G401.6 (cell line): ENCODE measurements around the gene OR4D2.

Source experiments
- FAIRE-seq: peaks from 2 replicates; lab custom pipeline; 2012; peaks lifted over from hg19 to GRCh38; lab: Jason Lieb, UNC

The OR4D2 gene

GRCh38 chr17:58174871-58175270 lies 8.1 kb downstream of the OR4D2 start:
- no peak for FAIRE-seq

- FAIRE-seq = no peak
Measured at GRCh38 chr17:58176200-58176599, 9.4 kb downstream of the OR4D2 start.

- no peak for FAIRE-seq
Measured at GRCh38 chr17:58181796-58182195, 15.0 kb downstream of the OR4D2 start.

- no peak for FAIRE-seq
Measured at GRCh38 chr17:58183514-58183913, 16.7 kb downstream of the OR4D2 start.

- FAIRE-seq = no peak
Measured at GRCh38 chr17:58184308-58184985, 17.7 kb downstream of the OR4D2 start.

GRCh38 chr17:58184986-58185761 lies 18.4 kb downstream of the OR4D2 start:
- no peak for FAIRE-seq

GRCh38 chr17:58186591-58186990 lies 19.8 kb downstream of the OR4D2 start:
- no peak for FAIRE-seq

- no peak for FAIRE-seq
Measured at GRCh38 chr17:58187063-58187462, 20.3 kb downstream of the OR4D2 start.

GRCh38 chr17:58187675-58188074 lies 20.9 kb downstream of the OR4D2 start:
- no peak for FAIRE-seq

GRCh38 chr17:58189436-58190146 lies 22.8 kb downstream of the OR4D2 start:
- no peak for FAIRE-seq

- no peak for FAIRE-seq
Measured at GRCh38 chr17:58191241-58191896, 24.6 kb downstream of the OR4D2 start.

GRCh38 chr17:58192612-58193011 lies 25.8 kb downstream of the OR4D2 start, which contains the start of gene EPX:
EPX (plus strand) TSS chr17:58192726; CDS start chr17:58192847, 121 bp downstream.
- FAIRE-seq = no peak

- no peak for FAIRE-seq
Measured at GRCh38 chr17:58193641-58194255, 27.0 kb downstream of the OR4D2 start.

- no peak for FAIRE-seq
Measured at GRCh38 chr17:58195518-58196123, 28.8 kb downstream of the OR4D2 start.

GRCh38 chr17:58196610-58197009 lies 29.8 kb downstream of the OR4D2 start:
- no peak for FAIRE-seq

GRCh38 chr17:58200024-58200633 lies 33.3 kb downstream of the OR4D2 start:
- FAIRE-seq = no peak

GRCh38 chr17:58202859-58203258 lies 36.1 kb downstream of the OR4D2 start:
- no peak for FAIRE-seq

GRCh38 chr17:58204796-58205195 lies 38.0 kb downstream of the OR4D2 start:
- no peak for FAIRE-seq

- FAIRE-seq = no peak
Measured at GRCh38 chr17:58205936-58206335, 39.2 kb downstream of the OR4D2 start.

GRCh38 chr17:58207451-58207850 lies 40.7 kb downstream of the OR4D2 start:
- FAIRE-seq = no peak

GRCh38 chr17:58208344-58208743 lies 41.6 kb downstream of the OR4D2 start:
- FAIRE-seq = no peak
